H1 (cell line): ENCODE results near the gene PORCN. TPM values are rescaled to one million over a fixed set of nuclear protein-coding genes. Genes with fewer than 3 reads are reported as not detected.

ENCODE experiments used
- CTCF ChIA-PET: fragments of 300-600 bp; sonication (Branson Sonifier 250); formaldehyde crosslinking; loops from one replicate; lab custom pipeline; 2021; ENCODE audit not compliant: partially characterized antibody; lab: Charles Lee
- POLR2A ChIA-PET: fragments of 300-600 bp; sonication (Branson Sonifier 250); formaldehyde crosslinking; loops from one replicate; lab custom pipeline; 2021; ENCODE audit warnings: inconsistent platforms; ENCODE audit not compliant: partially characterized antibody; lab: Charles Lee
- DNase-seq, 2 experiments: peaks; one replicate each; pipeline versions ENCODE4 v3.0.0 to v3.0.0-alpha.2; 2010 to 2022; ENCODE audit warnings: low spot score in 2 of 2, low read depth in 1 of 2, mixed read lengths in 1 of 2
- FAIRE-seq: peaks from 2 replicates; lab custom pipeline; 2011; peaks lifted over from hg19 to GRCh38; lab: Jason Lieb, UNC
- H2AFZ ChIP-seq: 2 replicates; pipeline ENCODE4 v1.8.1; 2012; ENCODE audit warnings: low read length, inconsistent platforms
- H2AK5ac ChIP-seq: 2 replicates; pipeline ENCODE4 v1.6.1; 2013; ENCODE audit warnings: low read depth, low read length
- H2BK120ac ChIP-seq: replicated peaks from 2 replicates; pipeline ENCODE3; 2013; ENCODE audit warnings: low read depth, low read length, inconsistent platforms
- H2BK12ac ChIP-seq: 2 replicates; pipeline ENCODE4 v1.6.1; 2013; ENCODE audit warnings: low read depth, low read length
- H2BK15ac ChIP-seq: 2 replicates; pipeline ENCODE4 v1.6.1; 2013; ENCODE audit warnings: low read length
- H2BK20ac ChIP-seq: 2 replicates; pipeline ENCODE4 v1.6.1; 2013; ENCODE audit warnings: low read length
- H2BK5ac ChIP-seq: 2 replicates; pipeline ENCODE4 v1.6.1; 2013; ENCODE audit warnings: low read depth, low read length
- H3K14ac ChIP-seq: 2 replicates; pipeline ENCODE4 v1.6.1; 2013; ENCODE audit warnings: inconsistent platforms; ENCODE audit not compliant: insufficient read length
- H3K18ac ChIP-seq: 2 replicates; pipeline ENCODE4 v1.6.1; 2013; ENCODE audit warnings: low read length; ENCODE audit errors: extremely low read depth
- H3K23ac ChIP-seq: 2 replicates; pipeline ENCODE4 v1.6.1; 2013; ENCODE audit warnings: inconsistent platforms; ENCODE audit not compliant: insufficient read length
- H3K23me2 ChIP-seq: 2 replicates; pipeline ENCODE4 v1.6.1; 2013; ENCODE audit warnings: low read depth, low read length
- H3K27ac ChIP-seq: 2 replicates; pipeline ENCODE4 v1.6.1; 2011; ENCODE audit warnings: low read depth, low read length, inconsistent platforms
- H3K27me3 ChIP-seq, 4 experiments: replicated peaks in 1 of 4; 1 replicate in 1 of 4; 2 replicates in 3 of 4; pipeline versions ENCODE4 v1.6.1 to v1.8.1; 2011 to 2013; ENCODE audit warnings: low read length in 3 of 4, mild to moderate bottlenecking in 3 of 4, inconsistent platforms in 2 of 4, mixed read lengths in 2 of 4, moderate library complexity in 1 of 4; ENCODE audit not compliant: control insufficient read depth in 3 of 4, insufficient read depth in 3 of 4; ENCODE audit errors: extremely low read depth in 1 of 4
- H3K36me3 ChIP-seq, 4 experiments: 2 replicates each; pipeline versions ENCODE4 v1.6.1 to v1.8.1; 2011 to 2013; ENCODE audit warnings: mild to moderate bottlenecking in 4 of 4, low read length in 3 of 4, moderate library complexity in 2 of 4, control low read depth in 1 of 4, inconsistent platforms in 1 of 4; ENCODE audit not compliant: insufficient read depth in 4 of 4, control insufficient read depth in 2 of 4
- H3K4ac ChIP-seq: replicated peaks from 2 replicates; pipeline ENCODE3; 2013; ENCODE audit warnings: low read length, low read depth, mixed read lengths, inconsistent platforms; ENCODE audit not compliant: insufficient read length
- H3K4me1 ChIP-seq, 4 experiments: replicated peaks in 1 of 4; 1 replicate in 1 of 4; 2 replicates in 3 of 4; pipeline versions ENCODE4 v1.6.1 to v1.8.1; 2011 to 2013; ENCODE audit warnings: low read length in 3 of 4, inconsistent platforms in 2 of 4, mixed read lengths in 1 of 4; ENCODE audit not compliant: insufficient read depth in 4 of 4, control insufficient read depth in 3 of 4
- H3K4me2 ChIP-seq, 2 experiments: 2 replicates each; pipeline versions ENCODE4 v1.6.1 to v1.8.1; 2011 to 2013; ENCODE audit warnings: low read depth in 2 of 2, low read length in 2 of 2, control low read depth in 1 of 2, inconsistent platforms in 1 of 2, mild to moderate bottlenecking in 1 of 2; ENCODE audit not compliant: insufficient read depth in 1 of 2
- H3K4me3 ChIP-seq, 4 experiments: fragments of 200-600, 300-600 bp in 1 of 4; sonication (generic), shearing (Covaris generic), sonication (Bioruptor Twin) in 1 of 4; 2 replicates each; pipeline versions ENCODE4 v1.5.1 to v1.8.1; 2011 to 2016; ENCODE audit warnings: low read length in 4 of 4, low read depth in 3 of 4, control low read depth in 2 of 4, inconsistent platforms in 2 of 4, mild to moderate bottlenecking in 2 of 4, mixed read lengths in 1 of 4, moderate library complexity in 1 of 4; ENCODE audit not compliant: insufficient read depth in 2 of 4; ENCODE audit errors: extremely low read depth in 1 of 4
- H3K56ac ChIP-seq: replicated peaks from 2 replicates; pipeline ENCODE3; 2013; ENCODE audit warnings: low read depth, mild to moderate bottlenecking, mixed read lengths, low read length, inconsistent platforms; ENCODE audit not compliant: insufficient read length
- H3K79me1 ChIP-seq: 2 replicates; pipeline ENCODE4 v1.6.1; 2013; ENCODE audit warnings: low read depth, low read length, control low read depth
- H3K79me2 ChIP-seq, 2 experiments: 2 replicates each; pipeline versions ENCODE4 v1.6.1 to v1.8.1; 2012 to 2013; ENCODE audit warnings: low read length in 2 of 2, mild to moderate bottlenecking in 2 of 2, inconsistent platforms in 1 of 2; ENCODE audit not compliant: insufficient read depth in 2 of 2, control insufficient read depth in 1 of 2
- H3K9ac ChIP-seq, 4 experiments: replicated peaks in 1 of 4; 1 replicate in 1 of 4; 2 replicates in 3 of 4; pipeline versions ENCODE4 v1.6.1 to v1.8.1; 2011 to 2013; ENCODE audit warnings: low read depth in 3 of 4, low read length in 3 of 4, control low read depth in 2 of 4, mild to moderate bottlenecking in 2 of 4, moderate library complexity in 2 of 4, inconsistent platforms in 1 of 4; ENCODE audit errors: extremely low read depth in 1 of 4
- H3K9me3 ChIP-seq, 2 experiments: 2 replicates each; pipeline versions ENCODE4 v1.6.1 to v1.8.1; 2012 to 2013; ENCODE audit warnings: mild to moderate bottlenecking in 2 of 2, moderate library complexity in 2 of 2, control low read depth in 1 of 2, inconsistent platforms in 1 of 2, low read depth in 1 of 2, low read length in 1 of 2, mixed read lengths in 1 of 2; ENCODE audit not compliant: insufficient read depth in 2 of 2
- H4K20me1 ChIP-seq, 2 experiments: replicated peaks in 1 of 2; 2 replicates each; pipeline versions ENCODE3 to v1.8.1; 2011 to 2013; ENCODE audit warnings: inconsistent platforms in 2 of 2, low read length in 2 of 2, mild to moderate bottlenecking in 1 of 2; ENCODE audit not compliant: insufficient read depth in 2 of 2, control insufficient read depth in 1 of 2
- H4K5ac ChIP-seq: 2 replicates; pipeline ENCODE4 v1.6.1; 2013; ENCODE audit warnings: low read length, low read depth, mixed read lengths, inconsistent platforms; ENCODE audit not compliant: insufficient read length
- H4K8ac ChIP-seq: 2 replicates; pipeline ENCODE4 v1.8.0; 2013; ENCODE audit warnings: mild to moderate bottlenecking, moderate library complexity, low read length, inconsistent platforms; ENCODE audit not compliant: insufficient read depth; ENCODE audit errors: extremely low read depth
- H4K91ac ChIP-seq: replicated peaks from 2 replicates; pipeline ENCODE3; 2013; ENCODE audit warnings: low read length, mixed read lengths, inconsistent platforms; ENCODE audit not compliant: insufficient read length
- ATF2 ChIP-seq: IDR thresholded peaks from 2 replicates; pipeline ENCODE4 v1.6.1; 2012; ENCODE audit warnings: low read length, inconsistent platforms
- CHD1 ChIP-seq: IDR thresholded peaks from 2 replicates; pipeline ENCODE4 v1.6.1; 2012; ENCODE audit warnings: low read depth, low read length, improper control_type of control experiment
- CHD2 ChIP-seq: IDR thresholded peaks from 2 replicates; pipeline ENCODE4 v1.6.1; 2012; ENCODE audit warnings: low read length, improper control_type of control experiment
- GTF2F1 ChIP-seq: IDR thresholded peaks from 2 replicates; pipeline ENCODE4 v1.6.1; 2012; ENCODE audit warnings: low read depth, low read length, improper control_type of control experiment, borderline replicate concordance
- KDM5A ChIP-seq: fragments of 200-600 bp; IDR thresholded peaks from 2 replicates; pipeline ENCODE4 v1.7.1; 2012; ENCODE audit warnings: mild to moderate bottlenecking, low read length, inconsistent platforms, mixed read lengths
- NANOG ChIP-seq: IDR thresholded peaks from 2 replicates; pipeline ENCODE4 v1.6.1; 2011; ENCODE audit warnings: low read length, low read depth, mild to moderate bottlenecking, inconsistent platforms; ENCODE audit not compliant: insufficient read depth, poor library complexity, severe bottlenecking
- POLR2AphosphoS5 ChIP-seq: IDR thresholded peaks from 2 replicates; pipeline ENCODE4 v1.6.1; 2011; ENCODE audit warnings: low read depth, low read length
- SP4 ChIP-seq: IDR thresholded peaks from 2 replicates; pipeline ENCODE4 v1.6.1; 2012; ENCODE audit warnings: low read length, inconsistent platforms
- WGBS, 2 experiments: shearing (Covaris generic) in 1 of 2; methylation state at CpG; one replicate each; pipeline versions ENCODE4 v1.1.6 to v1.1.7; 2013 to 2015; ENCODE audit warnings: low lambda C conversion rate in 2 of 2, mixed read lengths in 2 of 2, inconsistent platforms in 1 of 2, low coverage in 1 of 2, missing lambda C conversion rate in 1 of 2; ENCODE audit not compliant: insufficient replicate concordance in 2 of 2, insufficient coverage in 1 of 2, insufficient read length in 1 of 2; ENCODE audit errors: extremely low coverage in 1 of 2, missing lambda C conversion rate in 1 of 2; 5-methylcytosine and 5-hydroxymethylcytosine counted together
- polyA plus RNA-seq, 7 experiments: library from polyadenylated mRNA; depleted of rRNA in 3 of 7; stranded (reverse) in 5 of 7; unstranded in 2 of 7; fragments of >200 nt in 5 of 7; fragments of 200-250 nt in 2 of 7; gene quantifications; 1 replicate in 5 of 7; 2 replicates in 1 of 7; 4 replicates in 1 of 7; pipeline versions ENCODE4 v1.2.1 to v1.2.3, GENCODE V29; 2011 to 2013; ENCODE audit warnings: missing spikeins in 2 of 7, mixed read lengths in 2 of 7
- total RNA-seq: library from RNA; stranded (reverse); fragmentation: NEBNext Ultra II Directional; extraction: Animal tissue kit (Norgen Biotek cat#: 25700); gene quantifications from 2 replicates; pipeline ENCODE4 v1.2.1, GENCODE V29; 2021
- TF ChIP-seq, protein P1 (sequence below): IDR thresholded peaks from 2 replicates; pipeline ENCODE4 v1.6.1; 2011; ENCODE audit warnings: low read depth, mild to moderate bottlenecking, low read length; ENCODE audit not compliant: insufficient read depth

The PORCN gene
- total and polyA plus RNA-seq, 2 of the 8 experiments (the other 6 are each of a cell fraction or from before 2014, with no cell fraction given), result 14.6 to 34.1 TPM

DNA sequence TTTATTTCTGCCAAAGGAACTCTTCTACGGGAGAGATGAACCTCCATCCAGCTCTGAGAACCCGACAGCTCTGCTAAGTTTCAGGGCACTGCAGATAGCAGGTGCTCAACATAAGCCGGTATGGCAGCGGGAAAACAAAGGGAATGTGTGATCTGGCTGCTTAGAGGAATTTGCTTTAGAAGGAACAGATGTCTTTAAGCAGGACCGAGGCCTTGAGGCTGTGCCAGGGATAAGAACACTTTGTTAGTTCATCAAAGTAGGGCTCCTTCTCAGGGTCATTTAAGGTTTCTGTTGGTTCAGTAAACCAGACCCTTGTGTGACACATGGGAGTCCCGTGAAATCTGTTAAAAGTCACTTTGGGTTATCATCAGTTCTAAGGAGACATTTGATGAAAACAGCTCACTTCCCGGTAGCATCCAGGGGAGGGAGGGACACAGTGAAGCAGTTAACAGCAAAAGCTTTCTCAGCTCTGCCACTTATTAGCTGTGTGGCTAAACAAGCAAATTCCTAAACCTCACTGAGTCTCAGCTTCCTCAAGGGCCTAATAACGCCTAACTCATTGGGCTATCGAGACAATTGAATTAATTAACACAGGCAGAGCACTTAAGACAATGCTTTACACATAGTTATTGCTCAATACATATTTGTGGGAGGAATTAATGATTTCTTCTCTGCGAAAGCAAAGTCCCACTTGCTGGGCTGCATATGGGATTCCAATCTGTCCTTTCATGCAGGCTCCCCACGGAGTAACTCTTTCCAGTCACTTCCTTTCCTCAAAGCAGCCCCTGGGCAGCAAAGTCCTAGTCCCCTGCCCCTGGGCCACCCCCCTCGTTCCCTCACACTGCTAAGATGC is 35.7 kb upstream of the PORCN start:
- Histone ChIP-seq H2BK12ac (peak overlapping the region; percentile 43; the same call in 1 of the 2 replicates), H3K9me3 (no peaks in the 10 kb centered on the region), H3K36me3 (no peaks in the 10 kb centered on the region), H3K14ac (no peak overlapping the region), H3K23me2 (peaks cover 3% of the 10 kb centered on the region; the same call in 1 of the 2 replicates), H4K8ac (no peak overlapping the region), H3K56ac (no peak overlapping the region), H2BK15ac (no peak overlapping the region), H3K4me3 (peak overlapping the region in 1 of 4 experiments; percentile 37; a peak in 1 of 8 replicates), H3K79me1 (no peaks in the 10 kb centered on the region), H3K4me2 (peak overlapping the region; percentile 9 to 54; a peak in 2 of 4 replicates), H2AK5ac (no peak overlapping the region), H3K27me3 (no peaks in the 10 kb centered on the region), H3K79me2 (peaks cover 0 to 24% of the 10 kb centered on the region in 2 experiments; a peak in 2 of 4 replicates), H2BK5ac (peak overlapping the region; percentile 44; the same call in 1 of the 2 replicates), H3K4me1 (peaks cover 5 to 15% (median 11%) of the 10 kb centered on the region in 4 experiments), H4K20me1 (peaks cover 0 to 6% of the 10 kb centered on the region in 2 experiments), H3K9ac (no peak overlapping the region), H4K5ac (no peak overlapping the region), H3K27ac (no peak overlapping the region; the same call in 1 of the 2 replicates), H3K18ac (no peak overlapping the region), H3K23ac (no peak overlapping the region), H2BK20ac (no peak overlapping the region), H3K4ac (no peak overlapping the region), H4K91ac (no peak overlapping the region), H2AFZ (no peak overlapping the region), H2BK120ac (no peak overlapping the region)
- FAIRE-seq (no peak), DNase-seq (no peak)
- CTCF ChIA-PET, result interaction anchor here (2.0 kb wide), 1 partner anchor 21 kb away, joined by 9 read pairs; no protein-coding TSS in a partner anchor
- POLR2A ChIA-PET, result interaction anchor here (1.0 to 1.8 kb wide), 3 partner anchors 10 to 35 kb away, joined by 3 to 4 read pairs (median 3); no protein-coding TSS in a partner anchor
- WGBS, 2 experiments, result 45% methylated on average over 11 of the region's 12 CpGs; no CpG with 5 or more reads in 1 of the 2 experiments
- TF ChIP-seq CHD2, result no peak
- no peak for TF ChIP-seq SP4
- TF ChIP-seq CHD1, result no peak
- TF ChIP-seq GTF2F1, result no peak
- TF ChIP-seq NANOG, result no peak
- TF ChIP-seq, protein P1, sequence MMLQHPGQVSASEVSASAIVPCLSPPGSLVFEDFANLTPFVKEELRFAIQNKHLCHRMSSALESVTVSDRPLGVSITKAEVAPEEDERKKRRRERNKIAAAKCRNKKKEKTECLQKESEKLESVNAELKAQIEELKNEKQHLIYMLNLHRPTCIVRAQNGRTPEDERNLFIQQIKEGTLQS, result no peak
- TF ChIP-seq KDM5A, result no peak
- TF ChIP-seq ATF2, result no peak
- TF ChIP-seq POLR2AphosphoS5, result no peak
